Loucy (cell line): Measurements from ENCODE around the gene RHEBL1.

Experiments
- H2AFZ ChIP-seq: fragments of 200-600 bp; sonication (generic); 2 replicates; pipeline ENCODE4 v1.6.0; 2016; ENCODE audit warnings: antibody characterized with exemption, mild to moderate bottlenecking, low read length, moderate library complexity
- H3F3A ChIP-seq: fragments of 200-600 bp; 2 replicates; pipeline ENCODE4 v1.6.0; 2016; ENCODE audit warnings: antibody characterized with exemption, low read depth, mild to moderate bottlenecking
- H3K27me3 ChIP-seq: fragments of 200-600 bp; sonication (generic); 2 replicates; pipeline ENCODE4 v1.6.1; 2014; ENCODE audit warnings: low read length, mild to moderate bottlenecking; ENCODE audit not compliant: insufficient read depth, poor library complexity, severe bottlenecking
- H3K36me3 ChIP-seq: fragments of 200-600 bp; sonication (generic); 2 replicates; pipeline ENCODE4 v1.6.1; 2016; ENCODE audit warnings: low read length; ENCODE audit not compliant: insufficient read depth
- H3K4me1 ChIP-seq: fragments of 200-600 bp; sonication (generic); 2 replicates; pipeline ENCODE4 v1.5.1; 2014; ENCODE audit warnings: low read length, mild to moderate bottlenecking; ENCODE audit not compliant: insufficient read depth, poor library complexity, severe bottlenecking
- H3K4me2 ChIP-seq: fragments of 200-600 bp; sonication (generic); 2 replicates; pipeline ENCODE4 v1.6.0; 2014; ENCODE audit warnings: antibody characterized with exemption, low read length, low read depth, mild to moderate bottlenecking; ENCODE audit not compliant: poor library complexity, severe bottlenecking
- H3K4me3 ChIP-seq: fragments of 200-600 bp; sonication (generic); 2 replicates; pipeline ENCODE4 v1.5.1; 2014; ENCODE audit warnings: low read length, mild to moderate bottlenecking, mixed read lengths; ENCODE audit not compliant: poor library complexity, severe bottlenecking
- H3K79me2 ChIP-seq: fragments of 200-600 bp; sonication (generic); 2 replicates; pipeline ENCODE4 v1.6.1; 2014; ENCODE audit warnings: low read length; ENCODE audit not compliant: insufficient read depth
- H3K9ac ChIP-seq: fragments of 200-600 bp; sonication (generic); 2 replicates; pipeline ENCODE4 v1.6.0; 2014; ENCODE audit warnings: mild to moderate bottlenecking, low read depth, low read length, moderate library complexity; ENCODE audit not compliant: poor library complexity, severe bottlenecking
- H3K9me2 ChIP-seq: fragments of 200-600 bp; sonication (generic); replicated peaks from 2 replicates; pipeline ENCODE4 v1.6.1; 2016; ENCODE audit warnings: low read depth, low read length, mixed read lengths
- H3K9me3 ChIP-seq: fragments of 200-600 bp; sonication (generic); 2 replicates; pipeline ENCODE4 v1.6.1; 2014; ENCODE audit warnings: mild to moderate bottlenecking, antibody characterized with exemption, low read length, low read depth; ENCODE audit not compliant: insufficient read depth
- H4K20me1 ChIP-seq: fragments of 200-600 bp; sonication (generic); 2 replicates; pipeline ENCODE4 v1.6.0; 2014; ENCODE audit warnings: antibody characterized with exemption, low read length, mild to moderate bottlenecking; ENCODE audit not compliant: insufficient read depth, poor library complexity, severe bottlenecking
- EZH2phosphoT487 ChIP-seq: fragments of 200-600 bp; IDR thresholded peaks from 2 replicates; pipeline ENCODE4 v1.6.1; 2018; ENCODE audit warnings: antibody characterized with exemption, mild to moderate bottlenecking, moderate library complexity, borderline replicate concordance
- TF ChIP-seq, protein P1 (sequence below): fragments of 200-600 bp; sonication (generic); conservative IDR thresholded peaks from 2 replicates; pipeline ENCODE4 v1.5.1; 2014; ENCODE audit warnings: mild to moderate bottlenecking, antibody characterized with exemption, low read length

Gene RHEBL1

DNA sequence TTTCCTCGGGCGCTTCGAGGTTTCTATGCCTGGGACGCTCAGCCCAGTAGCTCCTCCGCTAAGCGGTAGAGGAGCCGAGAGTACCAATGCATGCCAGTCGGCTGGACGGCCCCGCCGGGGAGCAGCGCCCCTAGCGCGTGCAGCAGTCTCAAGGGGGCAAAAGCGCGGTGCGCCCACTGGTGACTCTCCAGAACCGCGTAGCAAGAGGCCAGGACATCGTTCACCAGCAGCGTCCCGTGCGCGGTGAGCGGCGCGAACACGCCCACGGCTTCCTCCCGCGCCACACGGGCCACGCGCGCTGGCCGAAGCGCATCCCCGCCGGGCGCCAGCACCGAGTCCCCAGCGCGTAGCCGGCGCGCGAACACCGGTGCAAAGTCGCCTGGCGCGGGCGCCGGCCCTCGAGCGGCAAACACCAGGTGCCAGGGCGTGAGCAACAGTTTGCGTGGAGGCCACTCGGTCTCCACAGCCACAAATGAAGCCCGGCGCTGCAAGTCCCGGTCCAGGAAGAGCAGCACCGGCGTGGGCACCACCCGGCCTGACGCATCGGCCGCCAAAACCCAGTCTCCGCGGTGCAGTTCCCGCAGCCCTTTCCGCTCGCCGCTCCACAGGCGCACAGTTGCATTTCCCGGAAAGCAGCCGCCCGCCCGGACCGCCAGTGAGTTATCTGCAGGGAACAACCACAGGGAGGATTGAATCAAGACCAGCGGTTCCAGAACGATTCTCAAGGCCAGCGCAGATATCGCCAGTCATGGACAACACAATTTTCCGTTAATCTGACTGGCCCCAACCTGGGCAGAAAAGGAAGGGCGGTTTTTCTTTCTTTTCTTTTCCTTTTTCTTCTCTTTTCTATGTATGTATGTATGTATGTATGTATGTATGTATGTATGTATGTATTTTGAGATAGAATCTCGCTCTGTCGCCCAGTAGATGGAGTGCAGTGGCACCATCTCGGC, 20.3 kb upstream of the RHEBL1 start:
- no peaks in the 10 kb centered on the region for H3K27me3 ChIP-seq
- no peaks in the 10 kb centered on the region for H3K9me3 ChIP-seq
- no peaks in the 10 kb centered on the region for H3K79me2 ChIP-seq
- no peaks in the 10 kb centered on the region for H3K9me2 ChIP-seq
- H2AFZ ChIP-seq: peak overlapping the region; percentile 72
- H3K4me2 ChIP-seq: peak overlapping the region; percentile 72
- peak overlapping the region; percentile 66 for H3K4me3 ChIP-seq
- TF ChIP-seq, protein P1, sequence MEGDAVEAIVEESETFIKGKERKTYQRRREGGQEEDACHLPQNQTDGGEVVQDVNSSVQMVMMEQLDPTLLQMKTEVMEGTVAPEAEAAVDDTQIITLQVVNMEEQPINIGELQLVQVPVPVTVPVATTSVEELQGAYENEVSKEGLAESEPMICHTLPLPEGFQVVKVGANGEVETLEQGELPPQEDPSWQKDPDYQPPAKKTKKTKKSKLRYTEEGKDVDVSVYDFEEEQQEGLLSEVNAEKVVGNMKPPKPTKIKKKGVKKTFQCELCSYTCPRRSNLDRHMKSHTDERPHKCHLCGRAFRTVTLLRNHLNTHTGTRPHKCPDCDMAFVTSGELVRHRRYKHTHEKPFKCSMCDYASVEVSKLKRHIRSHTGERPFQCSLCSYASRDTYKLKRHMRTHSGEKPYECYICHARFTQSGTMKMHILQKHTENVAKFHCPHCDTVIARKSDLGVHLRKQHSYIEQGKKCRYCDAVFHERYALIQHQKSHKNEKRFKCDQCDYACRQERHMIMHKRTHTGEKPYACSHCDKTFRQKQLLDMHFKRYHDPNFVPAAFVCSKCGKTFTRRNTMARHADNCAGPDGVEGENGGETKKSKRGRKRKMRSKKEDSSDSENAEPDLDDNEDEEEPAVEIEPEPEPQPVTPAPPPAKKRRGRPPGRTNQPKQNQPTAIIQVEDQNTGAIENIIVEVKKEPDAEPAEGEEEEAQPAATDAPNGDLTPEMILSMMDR: peak; percentile 62
- no peak for TF ChIP-seq EZH2phosphoT487
- no peak overlapping the region for H3K9ac ChIP-seq
- no peaks in the 10 kb centered on the region for H4K20me1 ChIP-seq
- H3F3A ChIP-seq: no peaks in the 10 kb centered on the region
- peaks cover 24% of the 10 kb centered on the region for H3K4me1 ChIP-seq
- H3K36me3 ChIP-seq: no peaks in the 10 kb centered on the region

DNA sequence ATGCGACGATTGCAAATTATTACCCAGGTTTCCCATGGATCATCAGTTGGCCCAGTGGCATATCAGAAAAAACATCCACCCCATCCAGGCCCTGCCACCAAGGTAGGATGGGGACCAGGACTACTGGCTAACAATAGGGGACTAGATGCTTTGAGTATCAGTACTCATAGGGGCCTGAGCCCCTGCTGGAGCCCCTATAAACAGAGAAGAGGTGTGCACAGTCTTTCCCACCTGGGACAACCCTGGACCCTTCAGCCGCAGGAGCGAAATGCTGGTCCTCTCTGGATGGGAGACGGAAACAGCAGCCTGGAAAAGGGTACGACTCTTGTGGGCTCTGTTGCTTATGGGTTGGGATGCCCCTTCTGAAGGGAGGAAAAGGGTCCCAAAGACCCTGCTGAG, 19.2 kb upstream of the RHEBL1 start:
- Histone ChIP-seq H3K4me1 (peaks cover 24% of the 10 kb centered on the region), H3K4me3 (peak overlapping the region; percentile 62), H3K27me3 (no peaks in the 10 kb centered on the region), H3K4me2 (peak overlapping the region; percentile 72), H3K79me2 (no peaks in the 10 kb centered on the region), H3K36me3 (no peaks in the 10 kb centered on the region), H4K20me1 (no peaks in the 10 kb centered on the region), H3K9ac (peak overlapping the region; percentile 61), H3F3A (no peaks in the 10 kb centered on the region), H3K9me3 (no peaks in the 10 kb centered on the region), H2AFZ (peak overlapping the region; percentile 98), H3K9me2 (no peaks in the 10 kb centered on the region)
- TF ChIP-seq, protein P1: no peak
- no peak for TF ChIP-seq EZH2phosphoT487

DNA sequence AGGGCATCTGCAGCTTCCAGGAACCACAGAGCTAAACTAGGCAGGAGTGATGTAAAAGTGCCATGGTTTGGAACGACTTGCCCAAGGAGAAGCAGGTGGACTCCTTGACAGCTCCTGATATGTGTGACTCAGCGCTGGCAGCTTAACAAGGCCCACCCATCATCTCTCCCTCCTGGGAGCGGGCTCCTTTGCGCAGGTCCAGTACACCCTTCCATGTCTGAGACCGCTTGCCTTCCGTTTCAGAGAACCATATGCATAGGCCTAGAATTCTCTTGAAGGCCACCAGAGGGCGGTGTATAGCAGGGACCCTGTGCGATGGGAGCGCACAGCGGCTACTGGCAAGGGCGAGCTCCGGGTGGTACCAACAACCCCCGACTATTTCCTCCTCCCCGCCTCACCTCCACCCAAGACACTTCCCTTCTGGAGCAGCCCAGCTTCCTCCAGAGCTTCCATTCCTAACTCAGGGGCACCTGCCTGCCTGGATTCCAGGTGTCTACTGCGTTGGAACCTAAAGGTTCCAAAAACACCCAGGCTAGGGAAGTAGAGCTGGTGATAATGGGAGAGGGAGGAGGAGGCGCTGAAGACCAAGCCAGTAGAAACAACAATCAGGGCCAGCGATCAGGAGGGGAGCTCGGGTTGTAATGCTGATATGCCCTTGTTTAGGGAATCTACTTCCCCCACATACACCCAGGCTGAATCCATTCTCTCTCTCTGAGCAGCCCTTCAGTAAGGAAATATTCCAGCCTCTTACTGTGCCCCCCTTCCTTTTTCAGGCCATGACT, 18.6 kb upstream of the RHEBL1 start:
- Histone ChIP-seq H3K36me3 (no peaks in the 10 kb centered on the region), H3F3A (no peaks in the 10 kb centered on the region), H2AFZ (peak overlapping the region; percentile 98), H3K79me2 (no peaks in the 10 kb centered on the region), H3K9ac (peak overlapping the region; percentile 61), H3K9me2 (no peaks in the 10 kb centered on the region), H3K9me3 (no peaks in the 10 kb centered on the region), H3K4me3 (peak overlapping the region; percentile 62), H3K4me2 (peak overlapping the region; percentile 72), H4K20me1 (no peaks in the 10 kb centered on the region), H3K4me1 (peaks cover 24% of the 10 kb centered on the region), H3K27me3 (no peaks in the 10 kb centered on the region)
- TF ChIP-seq, protein P1: peak; percentile 90
- TF ChIP-seq EZH2phosphoT487: no peak
